HepG2 (cell line): Measurements from ENCODE around the gene PCDH12. TPM values are rescaled to one million over a fixed set of nuclear protein-coding genes. Genes with fewer than 3 reads are reported as not detected.

ENCODE experiments used
- CC2D1A ChIP-seq: sonication (generic); formaldehyde crosslinking; IDR thresholded peaks from 2 replicates; pipeline ENCODE4 v1.8.1; 2023; ENCODE audit warnings: mild to moderate bottlenecking, missing genetic modification reagents
- DPF2 ChIP-seq: sonication (generic); formaldehyde crosslinking; IDR thresholded peaks from 2 replicates; pipeline ENCODE4 v1.4.0; 2020; ENCODE audit warnings: mild to moderate bottlenecking, low read depth, missing genetic modification reagents, borderline replicate concordance
- GTF2F1 ChIP-seq: fragments of 150-350 bp; IDR thresholded peaks from 2 replicates; pipeline ENCODE4 v1.6.1; 2014; ENCODE audit warnings: low read length
- NFE2L2 ChIP-seq: fragments of 150-350 bp; IDR thresholded peaks from 2 replicates; pipeline ENCODE4 v1.6.1; 2014; ENCODE audit warnings: low read length
- RORA ChIP-seq: sonication (generic); formaldehyde crosslinking; IDR thresholded peaks from 2 replicates; pipeline ENCODE4 v1.5.0; 2020; ENCODE audit warnings: mild to moderate bottlenecking, missing genetic modification reagents, moderate library complexity
- SP4 ChIP-seq: sonication (generic); formaldehyde crosslinking; IDR thresholded peaks from 2 replicates; pipeline ENCODE4 v1.8.1; 2023; ENCODE audit warnings: mild to moderate bottlenecking, missing genetic modification reagents
- ZFP1 ChIP-seq: IDR thresholded peaks from 2 replicates; pipeline ENCODE4 v1.6.1; 2016
- ZFP82 ChIP-seq: sonication (generic); formaldehyde crosslinking; IDR thresholded peaks from 2 replicates; pipeline ENCODE4 v1.5.1; 2020; ENCODE audit warnings: mild to moderate bottlenecking, missing genetic modification reagents, borderline replicate concordance
- ZNF589 ChIP-seq: sonication (generic); formaldehyde crosslinking; conservative IDR thresholded peaks from 2 replicates; pipeline ENCODE4 v1.8.0; 2022; ENCODE audit warnings: mild to moderate bottlenecking, moderate library complexity, missing genetic modification reagents
- polyA plus RNA-seq, 8 experiments: library from polyadenylated mRNA; depleted of rRNA in 3 of 8; stranded (reverse) in 7 of 8; unstranded in 1 of 8; fragments of >200 nt; fragmentation: Illumina TruSeq in 4 of 8; extraction: Trizol in 4 of 8; gene quantifications; 2 replicates each; pipeline versions ENCODE4 v1.2.1 to v1.2.3, GENCODE V29; 2011 to 2016; ENCODE audit warnings: low read depth in 4 of 8, missing spikeins in 1 of 8, mixed read lengths in 1 of 8; ENCODE audit not compliant: insufficient read depth in 1 of 8
- total RNA-seq, 5 experiments: library from RNA; depleted of rRNA; stranded (reverse); fragments of >200 nt; fragmentation: Illumina TruSeq; extraction: Trizol; gene quantifications; 2 replicates each; pipeline ENCODE4 v1.2.3, GENCODE V29; 2016; ENCODE audit warnings: low read depth in 1 of 5
- TF ChIP-seq, protein P1 (sequence below): sonication (generic); formaldehyde crosslinking; conservative IDR thresholded peaks from 2 replicates; pipeline ENCODE4 v1.8.1; 2023; ENCODE audit warnings: missing genetic modification reagents
- TF ChIP-seq, protein P2 (sequence below): sonication (generic); formaldehyde crosslinking; IDR thresholded peaks from 2 replicates; pipeline ENCODE4 v1.9.0; 2021; ENCODE audit warnings: missing genetic modification reagents, mild to moderate bottlenecking, borderline replicate concordance
- TF ChIP-seq, protein P3 (sequence below): sonication (generic); formaldehyde crosslinking; IDR thresholded peaks from 2 replicates; pipeline ENCODE4 v1.5.0; 2020; ENCODE audit warnings: missing genetic modification reagents
- TF ChIP-seq, protein P4 (sequence below): sonication (generic); formaldehyde crosslinking; IDR thresholded peaks from 2 replicates; pipeline ENCODE4 v1.9.0; 2022; ENCODE audit warnings: missing genetic modification reagents, mild to moderate bottlenecking, borderline replicate concordance
- TF ChIP-seq, protein P5 (sequence below): sonication (generic); formaldehyde crosslinking; IDR thresholded peaks from 2 replicates; pipeline ENCODE4 v1.4.0; 2020; ENCODE audit warnings: mild to moderate bottlenecking, missing genetic modification reagents
- TF ChIP-seq, protein P6 (sequence below), 2 experiments: sonication (generic) in 1 of 2; formaldehyde crosslinking in 1 of 2; IDR thresholded peaks; 2 replicates each; pipeline versions ENCODE4 v1.4.0 to v1.6.1; 2016 to 2020; ENCODE audit warnings: borderline replicate concordance in 1 of 2, low read depth in 1 of 2, mild to moderate bottlenecking in 1 of 2, missing genetic modification reagents in 1 of 2
- TF ChIP-seq, protein P7 (sequence below): sonication (generic); formaldehyde crosslinking; IDR thresholded peaks from 2 replicates; pipeline ENCODE4 v1.5.0; 2020; ENCODE audit warnings: mild to moderate bottlenecking, missing genetic modification reagents

The PCDH12 gene
- total and polyA plus RNA-seq, 2 of the 13 experiments (the other 11 are each of a cell fraction or from before 2014, with no cell fraction given): not detected

DNA sequence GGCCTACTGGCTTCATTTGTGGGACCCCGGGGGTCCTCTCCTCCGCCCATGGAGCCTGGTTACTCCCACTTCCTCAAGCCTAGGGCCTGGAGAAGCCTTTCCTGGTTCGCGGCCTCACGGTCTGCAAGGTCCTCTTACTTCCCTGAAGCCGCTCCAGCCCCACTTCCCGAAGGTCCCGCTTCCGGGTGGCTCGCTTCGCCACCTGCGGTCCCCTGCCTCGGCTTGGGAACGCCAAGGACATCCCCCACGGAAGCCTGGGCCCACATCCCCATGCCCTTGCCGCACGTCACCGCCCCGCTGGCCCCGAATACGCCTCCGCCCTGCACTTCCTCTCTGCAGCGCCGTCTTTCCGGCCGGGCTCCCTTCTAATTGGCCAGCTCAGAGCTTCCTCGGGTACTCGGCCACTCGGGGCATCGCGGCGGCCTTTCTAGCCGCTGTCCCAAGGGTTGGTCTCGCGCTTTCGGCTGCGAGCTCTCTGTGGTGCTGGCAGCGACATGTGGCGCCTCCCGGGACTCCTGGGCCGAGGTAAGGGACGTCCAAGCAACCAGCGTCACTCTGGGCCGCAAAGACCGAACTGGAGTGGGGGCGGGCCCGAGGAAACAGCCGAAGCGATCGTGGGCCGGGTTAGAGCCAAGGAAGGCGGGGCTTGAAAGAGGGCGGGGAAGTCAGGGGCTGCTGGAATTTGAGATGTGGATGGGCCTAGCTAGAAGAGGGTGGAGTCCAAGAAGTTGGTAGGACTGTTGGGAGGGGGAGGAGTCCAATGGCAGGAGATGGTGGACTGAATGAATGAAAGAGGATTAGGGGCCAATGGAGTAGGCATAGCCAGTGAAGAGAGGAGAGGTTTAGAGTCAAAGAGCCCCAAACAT, 34.3 kb downstream of the PCDH12 start, which contains the start of gene DELE1 (continued):
- TF ChIP-seq, protein P1, sequence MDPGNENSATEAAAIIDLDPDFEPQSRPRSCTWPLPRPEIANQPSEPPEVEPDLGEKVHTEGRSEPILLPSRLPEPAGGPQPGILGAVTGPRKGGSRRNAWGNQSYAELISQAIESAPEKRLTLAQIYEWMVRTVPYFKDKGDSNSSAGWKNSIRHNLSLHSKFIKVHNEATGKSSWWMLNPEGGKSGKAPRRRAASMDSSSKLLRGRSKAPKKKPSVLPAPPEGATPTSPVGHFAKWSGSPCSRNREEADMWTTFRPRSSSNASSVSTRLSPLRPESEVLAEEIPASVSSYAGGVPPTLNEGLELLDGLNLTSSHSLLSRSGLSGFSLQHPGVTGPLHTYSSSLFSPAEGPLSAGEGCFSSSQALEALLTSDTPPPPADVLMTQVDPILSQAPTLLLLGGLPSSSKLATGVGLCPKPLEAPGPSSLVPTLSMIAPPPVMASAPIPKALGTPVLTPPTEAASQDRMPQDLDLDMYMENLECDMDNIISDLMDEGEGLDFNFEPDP (CRISPR knock-in tag): no peak
- TF ChIP-seq DPF2 (CRISPR knock-in tag): no peak
- no peak for TF ChIP-seq GTF2F1
- TF ChIP-seq NFE2L2: no peak
- TF ChIP-seq, protein P2, sequence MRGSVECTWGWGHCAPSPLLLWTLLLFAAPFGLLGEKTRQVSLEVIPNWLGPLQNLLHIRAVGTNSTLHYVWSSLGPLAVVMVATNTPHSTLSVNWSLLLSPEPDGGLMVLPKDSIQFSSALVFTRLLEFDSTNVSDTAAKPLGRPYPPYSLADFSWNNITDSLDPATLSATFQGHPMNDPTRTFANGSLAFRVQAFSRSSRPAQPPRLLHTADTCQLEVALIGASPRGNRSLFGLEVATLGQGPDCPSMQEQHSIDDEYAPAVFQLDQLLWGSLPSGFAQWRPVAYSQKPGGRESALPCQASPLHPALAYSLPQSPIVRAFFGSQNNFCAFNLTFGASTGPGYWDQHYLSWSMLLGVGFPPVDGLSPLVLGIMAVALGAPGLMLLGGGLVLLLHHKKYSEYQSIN (CRISPR knock-in tag): no peak
- TF ChIP-seq ZNF589 (CRISPR knock-in tag): no peak
- TF ChIP-seq, protein P3, sequence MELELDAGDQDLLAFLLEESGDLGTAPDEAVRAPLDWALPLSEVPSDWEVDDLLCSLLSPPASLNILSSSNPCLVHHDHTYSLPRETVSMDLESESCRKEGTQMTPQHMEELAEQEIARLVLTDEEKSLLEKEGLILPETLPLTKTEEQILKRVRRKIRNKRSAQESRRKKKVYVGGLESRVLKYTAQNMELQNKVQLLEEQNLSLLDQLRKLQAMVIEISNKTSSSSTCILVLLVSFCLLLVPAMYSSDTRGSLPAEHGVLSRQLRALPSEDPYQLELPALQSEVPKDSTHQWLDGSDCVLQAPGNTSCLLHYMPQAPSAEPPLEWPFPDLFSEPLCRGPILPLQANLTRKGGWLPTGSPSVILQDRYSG (CRISPR knock-in tag): no peak
- no peak for TF ChIP-seq CC2D1A (CRISPR knock-in tag)
- TF ChIP-seq ZFP82: no peak
- TF ChIP-seq, protein P4, sequence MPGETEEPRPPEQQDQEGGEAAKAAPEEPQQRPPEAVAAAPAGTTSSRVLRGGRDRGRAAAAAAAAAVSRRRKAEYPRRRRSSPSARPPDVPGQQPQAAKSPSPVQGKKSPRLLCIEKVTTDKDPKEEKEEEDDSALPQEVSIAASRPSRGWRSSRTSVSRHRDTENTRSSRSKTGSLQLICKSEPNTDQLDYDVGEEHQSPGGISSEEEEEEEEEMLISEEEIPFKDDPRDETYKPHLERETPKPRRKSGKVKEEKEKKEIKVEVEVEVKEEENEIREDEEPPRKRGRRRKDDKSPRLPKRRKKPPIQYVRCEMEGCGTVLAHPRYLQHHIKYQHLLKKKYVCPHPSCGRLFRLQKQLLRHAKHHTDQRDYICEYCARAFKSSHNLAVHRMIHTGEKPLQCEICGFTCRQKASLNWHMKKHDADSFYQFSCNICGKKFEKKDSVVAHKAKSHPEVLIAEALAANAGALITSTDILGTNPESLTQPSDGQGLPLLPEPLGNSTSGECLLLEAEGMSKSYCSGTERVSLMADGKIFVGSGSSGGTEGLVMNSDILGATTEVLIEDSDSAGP: peak; percentile 88; the same call in 1 of the 2 replicates
- TF ChIP-seq SP4: peak; percentile 72
- TF ChIP-seq, protein P5, sequence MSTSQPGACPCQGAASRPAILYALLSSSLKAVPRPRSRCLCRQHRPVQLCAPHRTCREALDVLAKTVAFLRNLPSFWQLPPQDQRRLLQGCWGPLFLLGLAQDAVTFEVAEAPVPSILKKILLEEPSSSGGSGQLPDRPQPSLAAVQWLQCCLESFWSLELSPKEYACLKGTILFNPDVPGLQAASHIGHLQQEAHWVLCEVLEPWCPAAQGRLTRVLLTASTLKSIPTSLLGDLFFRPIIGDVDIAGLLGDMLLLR (CRISPR knock-in tag): peak; percentile 46; the same call in 1 of the 2 replicates
- TF ChIP-seq, protein P6, sequence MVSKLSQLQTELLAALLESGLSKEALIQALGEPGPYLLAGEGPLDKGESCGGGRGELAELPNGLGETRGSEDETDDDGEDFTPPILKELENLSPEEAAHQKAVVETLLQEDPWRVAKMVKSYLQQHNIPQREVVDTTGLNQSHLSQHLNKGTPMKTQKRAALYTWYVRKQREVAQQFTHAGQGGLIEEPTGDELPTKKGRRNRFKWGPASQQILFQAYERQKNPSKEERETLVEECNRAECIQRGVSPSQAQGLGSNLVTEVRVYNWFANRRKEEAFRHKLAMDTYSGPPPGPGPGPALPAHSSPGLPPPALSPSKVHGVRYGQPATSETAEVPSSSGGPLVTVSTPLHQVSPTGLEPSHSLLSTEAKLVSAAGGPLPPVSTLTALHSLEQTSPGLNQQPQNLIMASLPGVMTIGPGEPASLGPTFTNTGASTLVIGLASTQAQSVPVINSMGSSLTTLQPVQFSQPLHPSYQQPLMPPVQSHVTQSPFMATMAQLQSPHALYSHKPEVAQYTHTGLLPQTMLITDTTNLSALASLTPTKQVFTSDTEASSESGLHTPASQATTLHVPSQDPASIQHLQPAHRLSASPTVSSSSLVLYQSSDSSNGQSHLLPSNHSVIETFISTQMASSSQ (IDR thresholded peaks at IDR 0.05; ENCODE audit: low read depth): no peak
- TF ChIP-seq, protein P6 (CRISPR knock-in tag; IDR thresholded peaks at IDR 0.05; ENCODE audit: borderline replicate concordance): no peak; the same call in 1 of the 2 replicates
- TF ChIP-seq RORA (CRISPR knock-in tag): no peak
- TF ChIP-seq, protein P7, sequence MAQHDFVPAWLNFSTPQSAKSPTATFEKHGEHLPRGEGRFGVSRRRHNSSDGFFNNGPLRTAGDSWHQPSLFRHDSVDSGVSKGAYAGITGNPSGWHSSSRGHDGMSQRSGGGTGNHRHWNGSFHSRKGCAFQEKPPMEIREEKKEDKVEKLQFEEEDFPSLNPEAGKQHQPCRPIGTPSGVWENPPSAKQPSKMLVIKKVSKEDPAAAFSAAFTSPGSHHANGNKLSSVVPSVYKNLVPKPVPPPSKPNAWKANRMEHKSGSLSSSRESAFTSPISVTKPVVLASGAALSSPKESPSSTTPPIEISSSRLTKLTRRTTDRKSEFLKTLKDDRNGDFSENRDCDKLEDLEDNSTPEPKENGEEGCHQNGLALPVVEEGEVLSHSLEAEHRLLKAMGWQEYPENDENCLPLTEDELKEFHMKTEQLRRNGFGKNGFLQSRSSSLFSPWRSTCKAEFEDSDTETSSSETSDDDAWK (CRISPR knock-in tag): no peak
- TF ChIP-seq ZFP1: peak; percentile 22; the same call in 1 of the 2 replicates
